DOHH2 (cell line): ENCODE results near the gene MAP3K4.

Experiments
- CTCF ChIP-seq: fragments of 200-600 bp; sonication (generic); IDR thresholded peaks from one replicate; pipeline ENCODE4 v1.5.1; 2014; ENCODE audit warnings: antibody characterized with exemption, mild to moderate bottlenecking, low read depth, low read length; ENCODE audit not compliant: poor library complexity, severe bottlenecking
- EZH2phosphoT487 ChIP-seq: fragments of 200-600 bp; sonication (generic); IDR thresholded peaks from 2 replicates; pipeline ENCODE4 v1.6.1; 2017; ENCODE audit warnings: borderline replicate concordance, mild to moderate bottlenecking, antibody characterized with exemption, low read length, moderate library complexity, mixed read lengths

- TF ChIP-seq CTCF = no peak
- TF ChIP-seq EZH2phosphoT487 = no peak
Observed at GRCh38 chr6:161105408-161105807, 113.8 kb downstream of the MAP3K4 start.
